ENCODE data around the gene SH2D7.

Gene SH2D7

DNA sequence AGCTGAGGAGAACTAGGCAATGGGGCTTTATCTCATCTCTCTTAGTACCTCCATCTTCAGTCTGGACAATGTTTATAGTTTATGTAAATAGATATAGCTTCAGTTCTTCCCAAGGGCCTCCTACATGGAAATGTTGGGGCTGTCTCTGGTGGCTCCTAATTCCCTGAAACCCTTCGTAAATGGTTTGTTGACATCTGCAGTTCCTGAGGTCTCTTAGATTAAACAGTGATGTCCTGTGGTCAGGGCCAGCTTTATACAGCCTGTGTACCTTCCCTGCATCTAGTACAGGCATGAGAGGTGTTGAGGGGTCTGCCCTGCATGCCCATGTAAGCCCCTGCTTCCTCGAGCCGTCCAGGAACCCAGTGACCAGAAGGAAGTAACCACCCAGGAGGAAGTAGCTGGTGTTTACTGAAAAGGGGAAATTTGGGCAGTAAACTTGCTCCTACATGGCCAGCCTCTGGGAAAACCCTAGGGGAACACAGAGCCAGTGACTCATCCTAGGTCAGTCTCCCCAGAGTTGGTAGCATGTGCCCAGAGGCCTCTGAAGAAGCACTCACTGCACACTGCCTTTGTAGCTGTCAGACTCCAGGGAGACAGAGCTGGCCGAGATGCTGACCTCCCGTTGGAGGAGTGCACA is 10.1 kb upstream of the SH2D7 start:
- peak; percentile 47 for DNase-seq

DNA sequence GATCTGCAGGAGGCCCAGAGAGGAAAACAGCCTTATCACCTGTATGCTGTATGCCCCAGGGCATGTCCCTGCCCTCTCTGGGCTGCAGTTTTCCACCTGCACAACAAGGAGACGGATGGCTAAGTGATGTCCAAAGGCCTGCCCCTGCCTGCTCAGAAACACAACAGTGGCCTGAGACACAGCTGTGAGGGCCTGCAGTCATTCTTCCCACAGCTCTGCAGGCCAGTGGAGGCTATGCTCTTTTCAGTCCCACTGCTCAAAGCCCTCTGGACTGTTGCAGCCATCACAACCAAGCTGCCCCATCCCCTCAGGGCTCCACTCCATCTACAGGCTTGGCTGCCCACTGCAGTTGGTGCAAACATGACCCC is 9.6 kb upstream of the SH2D7 start:
- DNase-seq: no peak

- no peak for DNase-seq
These were observed 9.2 kb upstream of the SH2D7 start for GRCh38 chr15:78083186-78083585.

DNA sequence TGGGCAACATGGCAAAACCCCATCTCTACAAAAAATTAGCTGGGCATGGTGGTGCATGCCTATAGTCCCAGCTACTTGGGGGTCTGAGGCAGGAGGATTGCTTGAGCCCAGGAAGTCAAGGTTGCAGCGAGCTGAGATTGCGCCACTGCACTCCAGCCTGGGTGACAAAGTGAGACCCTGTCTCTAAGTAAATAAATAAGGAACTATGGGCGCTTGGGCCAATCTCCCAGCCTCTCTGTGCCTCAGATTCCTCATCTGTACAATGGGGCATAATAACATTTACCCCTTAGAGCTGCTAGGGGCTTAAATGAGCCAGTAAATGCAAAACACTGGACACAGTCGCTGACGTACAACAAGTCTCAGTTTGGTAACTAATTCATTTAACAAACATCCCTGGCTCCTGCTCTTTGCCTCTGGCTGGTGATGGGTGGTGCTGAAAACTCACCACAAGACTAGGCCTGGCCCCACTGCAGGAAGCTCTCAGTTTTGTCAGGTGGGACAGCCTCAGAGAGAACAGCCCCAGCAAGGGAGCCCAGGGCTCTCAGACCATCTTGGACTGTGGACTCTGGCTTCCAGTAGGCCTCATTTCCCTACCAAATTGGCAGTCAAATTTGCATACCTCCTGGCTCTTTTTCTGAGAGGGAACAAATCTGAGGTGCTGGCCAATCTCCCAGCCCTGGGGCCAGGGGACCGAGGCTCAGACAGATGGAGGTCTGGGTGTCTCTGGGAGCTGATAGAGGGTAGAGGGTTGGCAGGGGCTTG is 8.5 kb upstream of the SH2D7 start:
- DNase-seq: peak; percentile 98

DNA sequence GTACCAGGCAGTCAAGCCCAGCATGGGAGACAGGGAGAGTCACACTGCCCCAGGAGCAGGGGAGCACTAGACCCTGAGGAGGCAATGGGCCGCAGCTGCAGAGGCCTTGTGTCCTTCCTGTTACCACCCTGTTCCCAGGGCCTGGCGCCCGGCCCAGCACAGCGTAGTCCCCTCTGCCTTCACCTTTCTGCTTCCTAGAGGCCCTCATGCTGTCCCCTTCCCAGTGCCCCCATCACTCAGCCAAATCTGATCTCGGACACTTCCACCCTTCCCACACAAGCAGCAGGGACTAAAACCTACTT is 8.0 kb upstream of the SH2D7 start:
- DNase-seq: no peak

DNA sequence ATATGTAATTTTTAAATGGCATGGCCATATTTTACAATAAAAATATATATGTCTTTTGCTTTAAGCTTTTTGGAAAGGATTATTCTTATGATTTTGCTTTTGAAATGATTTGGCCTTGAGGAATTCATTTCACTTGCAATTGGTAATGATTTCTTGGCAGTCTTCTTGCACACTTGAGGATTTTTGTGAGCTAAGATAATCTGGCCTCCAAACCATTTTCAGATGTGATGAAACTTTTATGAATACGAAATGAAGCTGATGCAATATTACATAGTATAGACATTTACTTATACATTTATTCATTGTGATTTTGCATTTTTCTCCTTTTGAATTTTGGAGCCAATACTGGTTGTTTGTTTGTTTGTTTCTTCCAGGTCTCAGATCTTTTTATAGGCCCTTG is 6.4 kb upstream of the SH2D7 start:
- no peak for DNase-seq

DNA sequence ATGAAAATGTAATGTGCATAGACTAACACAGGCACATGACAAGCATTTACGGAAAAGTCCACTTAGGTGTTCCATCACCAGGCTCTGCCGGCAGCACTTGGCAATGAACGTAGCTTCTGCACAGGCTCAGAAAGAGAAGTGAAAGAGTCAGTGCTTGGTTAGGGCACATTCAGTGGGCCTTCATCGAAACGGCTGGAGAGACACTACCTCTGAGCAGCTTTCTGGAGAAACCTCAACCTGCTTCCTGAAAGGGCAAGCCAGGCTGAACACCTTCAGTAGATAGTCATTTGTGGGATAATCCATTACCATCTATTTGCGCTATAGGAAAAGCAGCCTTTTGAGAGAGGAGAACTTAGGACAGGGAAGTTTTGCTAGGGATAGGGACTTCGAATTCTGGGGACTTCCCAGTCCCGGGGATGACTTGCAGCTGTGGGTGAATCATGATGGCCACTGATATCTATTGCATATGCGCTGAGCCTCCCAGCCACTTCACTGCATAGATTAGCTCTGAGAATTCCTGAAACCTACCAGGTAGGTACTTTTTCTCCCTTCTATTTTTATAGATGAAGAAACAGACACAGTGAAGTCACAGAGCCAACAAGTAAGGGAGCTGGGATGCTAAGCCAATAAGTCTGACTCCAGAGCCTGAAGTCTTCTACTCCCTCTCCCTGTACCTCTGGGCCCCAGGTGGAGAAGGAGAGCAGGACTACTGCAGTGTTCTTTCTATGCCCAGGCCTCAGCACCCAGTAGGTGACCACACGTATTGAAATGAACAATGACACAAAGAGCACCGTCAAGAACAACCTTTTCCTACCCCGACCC is 4.2 kb upstream of the SH2D7 start:
- peak; percentile 63 for DNase-seq

DNA sequence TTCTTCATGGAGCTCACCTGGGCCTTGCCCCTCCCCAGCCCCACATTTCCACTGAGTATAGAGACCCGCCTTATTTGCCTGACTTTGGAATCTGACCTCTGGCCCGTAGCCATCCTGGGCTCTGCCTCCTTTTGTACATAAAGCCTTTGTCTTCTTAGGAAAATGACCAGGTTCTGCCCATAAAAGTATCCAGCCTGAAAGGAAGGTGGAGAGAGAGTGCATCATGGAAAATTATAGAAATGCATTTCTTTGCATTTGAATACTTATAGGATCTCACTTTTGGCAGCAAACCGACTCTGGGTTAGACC is 3.6 kb upstream of the SH2D7 start:
- DNase-seq: peak; percentile 93

- DNase-seq: no peak
These were observed 1.8 kb upstream of the SH2D7 start for GRCh38 chr15:78090422-78091063.

DNA sequence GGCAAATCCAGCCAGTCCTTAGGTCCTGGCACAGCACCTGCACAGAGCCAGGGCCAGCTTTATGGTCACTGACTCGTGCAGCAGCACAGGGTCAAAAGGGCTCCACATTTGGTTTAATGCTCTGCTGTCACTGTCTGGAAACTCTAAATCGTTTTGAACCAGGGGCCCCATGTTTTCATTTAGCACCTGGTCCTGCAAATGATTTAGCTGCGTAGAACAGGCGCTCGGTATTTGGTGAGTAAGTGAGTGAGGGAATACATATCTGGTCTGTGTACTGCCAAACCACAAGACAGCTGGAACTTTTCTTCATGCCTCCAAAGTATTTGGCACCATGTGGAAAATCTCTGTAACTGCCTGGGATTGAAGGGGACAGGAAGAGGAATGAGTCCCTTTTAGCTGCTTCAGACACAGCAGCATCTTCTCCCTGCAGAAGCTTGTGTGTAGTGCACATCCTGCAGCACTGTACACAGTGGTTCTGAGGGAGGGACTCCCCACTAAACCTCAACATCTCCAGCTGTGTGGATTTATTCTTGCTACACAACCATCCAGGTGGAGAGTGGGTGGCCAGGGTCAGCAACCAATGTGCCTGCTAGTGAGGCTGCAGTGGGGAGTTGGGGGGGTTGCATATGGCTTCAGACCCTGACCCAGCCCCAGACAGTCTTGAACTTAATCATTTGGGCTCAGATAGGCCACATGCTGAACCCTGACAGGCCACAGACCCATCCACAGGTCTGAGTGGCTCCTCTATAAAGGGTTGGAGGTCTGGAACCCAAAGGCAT is 1.1 kb downstream of the SH2D7 start:
- no peak for DNase-seq

GRCh38 chr15:78097667-78098066 is 5.3 kb downstream of the SH2D7 start:
- no peak for DNase-seq

GRCh38 chr15:78098131-78098755 is 5.9 kb downstream of the SH2D7 start:
- no peak for DNase-seq

GRCh38 chr15:78100886-78101285 is 8.5 kb downstream of the SH2D7 start:
- DNase-seq: no peak

- DNase-seq: no peak
These were observed 9.2 kb downstream of the SH2D7 start for GRCh38 chr15:78101423-78102105.

DNA sequence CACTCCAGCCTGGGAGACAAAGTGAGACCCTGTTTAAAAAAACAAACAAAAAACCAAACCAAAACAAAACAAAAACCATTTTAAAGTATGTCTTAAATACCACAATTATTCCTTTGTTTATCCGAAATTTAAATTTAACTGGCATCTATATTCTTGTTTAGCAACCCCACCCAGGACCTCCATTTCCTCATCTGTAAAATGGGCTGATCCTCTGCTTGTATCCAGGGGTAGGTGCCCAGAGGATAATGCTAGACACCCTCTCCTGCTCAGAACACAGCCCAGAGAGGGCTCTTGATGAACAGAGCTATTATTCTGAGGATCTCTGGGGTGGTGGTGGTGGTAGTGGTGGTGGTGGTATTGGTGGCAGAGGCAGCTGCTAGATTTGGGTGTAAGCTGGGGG is 9.8 kb downstream of the SH2D7 start:
- DNase-seq: no peak

DNA sequence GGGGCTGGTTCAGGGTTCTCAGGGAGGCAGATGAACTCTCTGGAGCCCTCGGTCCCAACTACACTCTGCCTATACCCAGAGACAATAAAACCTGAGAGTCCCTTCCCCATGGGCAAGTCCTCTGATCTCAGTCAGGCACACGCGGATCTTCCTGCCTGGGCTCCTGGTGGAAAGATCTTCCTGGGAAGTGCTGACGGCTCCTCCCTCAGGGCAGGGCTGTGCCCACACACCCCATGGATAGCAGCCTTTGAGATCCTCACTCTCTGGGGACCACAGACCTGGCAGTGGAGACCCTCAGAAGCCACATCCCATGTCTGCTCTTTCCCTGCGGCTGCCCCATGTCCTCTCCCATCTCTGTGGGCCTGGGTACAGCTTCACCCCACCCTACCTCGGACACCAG is 10.4 kb downstream of the SH2D7 start:
- no peak for DNase-seq

- DNase-seq: no peak
These were observed 11.2 kb downstream of the SH2D7 start for GRCh38 chr15:78103406-78104118.

DNA sequence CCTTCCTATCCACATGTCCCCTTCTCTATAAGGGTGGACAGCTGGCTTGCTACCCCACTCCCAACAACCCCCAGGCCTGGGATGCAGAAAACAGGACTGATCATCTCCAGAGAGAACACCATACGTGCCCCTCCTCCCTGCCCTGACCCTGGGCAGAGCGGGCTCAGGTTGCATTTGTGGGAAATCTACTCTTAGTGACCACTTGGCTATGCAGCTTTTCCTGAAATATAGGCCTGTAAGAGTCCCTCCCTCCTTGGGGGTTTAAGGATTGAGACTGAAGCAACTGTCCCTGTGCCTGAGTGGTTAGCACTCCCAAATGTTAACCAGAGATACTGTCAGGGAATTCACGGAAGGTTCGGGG is 11.7 kb downstream of the SH2D7 start:
- no peak for DNase-seq

GRCh38 chr15:78104566-78105475 is 12.5 kb downstream of the SH2D7 start:
- DNase-seq: no peak
